ENCODE measurements around the gene RGS11. TPM values are rescaled to one million over a fixed set of nuclear protein-coding genes. Genes with fewer than 3 reads are reported as not detected.
"Not testable (repeated sequence)": the region's sequence is repeated elsewhere in the genome, so short reads cannot be mapped to it uniquely, and the experiment has no call there.

The RGS11 gene
- total RNA-seq, 1 experiment from 2014 or later = 8.9 TPM

GRCh38 chr16:259814-260253 is 15.9 kb downstream of the RGS11 start:
- no peak for DNase-seq
- no peak for TF ChIP-seq CTCF (IDR thresholded peaks at IDR 0.05; ENCODE audit: insufficient read depth in 1 of 2, low read depth in 1 of 2, low read length in 1 of 2, severe bottlenecking in 1 of 2, unreplicated experiment in 1 of 2)
- no peaks in the 10 kb centered on the region for H3K4me1 ChIP-seq
- no peak overlapping the region for H3K4me3 ChIP-seq (ENCODE audit: low read depth, low read length)
- Mint-ChIP-seq H3K4me3 (ENCODE audit: unreplicated experiment) (no peak overlapping the region), H3K27ac (ENCODE audit: unreplicated experiment) (no peak overlapping the region), H3K9me3 (ENCODE audit: unreplicated experiment) (no peaks in the 10 kb centered on the region), H3K27me3 (ENCODE audit: insufficient read depth, unreplicated experiment) (no peaks in the 10 kb centered on the region), H3K4me1 (ENCODE audit: low read depth, unreplicated experiment) (no peaks in the 10 kb centered on the region), H3K36me3 (ENCODE audit: insufficient read depth, unreplicated experiment) (peaks cover 21% of the 10 kb centered on the region)
- BruUV-seq (replicated peaks) = no TSS peak
- no peaks in the 10 kb centered on the region for H3K27me3 ChIP-seq (replicated peaks; ENCODE audit: control insufficient read depth, insufficient read depth, low read length)
- no peaks in the 10 kb centered on the region; the same call in 1 of the 2 replicates for H3K36me3 ChIP-seq (ENCODE audit: control insufficient read depth, insufficient read depth, low read length)
- intact Hi-C loops (cut with micrococcal nuclease; ENCODE audit: unreplicated experiment) = no loop called here
- POLR2A ChIA-PET = no interaction called here
- no peaks in the 10 kb centered on the region for H3K9me3 ChIP-seq
- CTCF ChIA-PET = no interaction called here

DNA sequence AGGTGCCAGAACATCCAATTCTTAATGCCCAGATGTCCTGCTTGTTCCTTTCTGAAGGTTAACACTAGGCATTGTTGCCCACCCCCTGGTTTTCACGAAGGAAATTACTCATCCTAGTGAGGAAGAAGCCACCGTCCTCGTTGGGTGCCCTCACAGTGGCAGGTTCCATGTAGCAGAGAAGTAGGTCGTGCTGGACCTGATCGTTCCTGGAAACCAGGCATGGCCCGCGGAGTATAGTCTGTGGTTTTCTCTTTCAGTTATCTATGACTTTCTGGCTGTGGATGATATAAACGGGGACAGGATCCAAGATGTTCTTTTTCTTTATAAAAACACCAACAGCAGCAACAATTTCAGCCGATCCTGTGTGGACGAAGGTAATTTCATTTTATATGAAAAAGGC is 16.5 kb downstream of the RGS11 start:
- H3K27me3 ChIP-seq (replicated peaks; ENCODE audit: control insufficient read depth, insufficient read depth, low read length) = no peaks in the 10 kb centered on the region
- intact Hi-C loops (cut with micrococcal nuclease; ENCODE audit: unreplicated experiment) = no loop called here
- BruUV-seq (replicated peaks) = no TSS peak
- H3K9me3 ChIP-seq = no peaks in the 10 kb centered on the region
- Mint-ChIP-seq H3K4me3 (ENCODE audit: unreplicated experiment) (no peak overlapping the region), H3K27ac (ENCODE audit: unreplicated experiment) (no peak overlapping the region), H3K27me3 (ENCODE audit: insufficient read depth, unreplicated experiment) (no peaks in the 10 kb centered on the region), H3K36me3 (ENCODE audit: insufficient read depth, unreplicated experiment) (peaks cover 21% of the 10 kb centered on the region), H3K4me1 (ENCODE audit: low read depth, unreplicated experiment) (no peaks in the 10 kb centered on the region), H3K9me3 (ENCODE audit: unreplicated experiment) (no peaks in the 10 kb centered on the region)
- no peak for TF ChIP-seq CTCF (IDR thresholded peaks at IDR 0.05; ENCODE audit: insufficient read depth in 1 of 2, low read depth in 1 of 2, low read length in 1 of 2, severe bottlenecking in 1 of 2, unreplicated experiment in 1 of 2)
- no peak for DNase-seq
- ChIA-PET CTCF (no interaction called here), POLR2A (no interaction called here)
- H3K4me1 ChIP-seq = no peaks in the 10 kb centered on the region
- no peaks in the 10 kb centered on the region; the same call in 1 of the 2 replicates for H3K36me3 ChIP-seq (ENCODE audit: control insufficient read depth, insufficient read depth, low read length)
- no peak overlapping the region for H3K4me3 ChIP-seq (ENCODE audit: low read depth, low read length)

DNA sequence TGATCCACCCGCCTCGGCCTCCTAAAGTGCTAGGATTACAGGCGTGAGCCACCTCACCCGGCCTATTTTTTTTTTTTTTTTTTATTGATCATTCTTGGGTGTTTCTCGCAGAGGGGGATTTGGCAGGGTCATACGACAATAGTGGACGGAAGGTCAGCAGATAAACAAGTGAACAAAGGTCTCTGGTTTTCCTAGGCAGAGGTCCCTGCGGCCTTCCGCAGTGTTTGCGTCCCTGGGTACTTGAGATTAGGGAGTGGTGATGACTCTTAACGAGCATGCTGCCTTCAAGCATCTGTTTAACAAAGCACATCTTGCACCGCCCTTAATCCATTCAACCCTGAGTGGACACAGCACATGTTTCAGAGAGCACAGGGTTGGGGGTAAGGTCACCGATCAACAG is 17.7 kb downstream of the RGS11 start:
- intact Hi-C loops (cut with micrococcal nuclease; ENCODE audit: unreplicated experiment); BruUV-seq (replicated peaks); CTCF ChIA-PET; H3K9me3 ChIP-seq; DNase-seq; H3K4me1 ChIP-seq; H3K27ac Mint-ChIP-seq (ENCODE audit: unreplicated experiment); H3K4me3 Mint-ChIP-seq (ENCODE audit: unreplicated experiment); H3K27me3 ChIP-seq (replicated peaks; ENCODE audit: control insufficient read depth, insufficient read depth, low read length); H3K9me3 Mint-ChIP-seq (ENCODE audit: unreplicated experiment); POLR2A ChIA-PET; H3K36me3 ChIP-seq (ENCODE audit: control insufficient read depth, insufficient read depth, low read length); H3K4me3 ChIP-seq (ENCODE audit: low read depth, low read length); H3K27me3 Mint-ChIP-seq (ENCODE audit: insufficient read depth, unreplicated experiment); H3K4me1 Mint-ChIP-seq (ENCODE audit: low read depth, unreplicated experiment): not testable (repeated sequence)
- H3K36me3 Mint-ChIP-seq (ENCODE audit: insufficient read depth, unreplicated experiment) = peaks cover 14% of the 10 kb centered on the region

GRCh38 chr16:255183-255582 is 20.6 kb downstream of the RGS11 start:
- ChIA-PET CTCF (no interaction called here), POLR2A (no interaction called here)
- Histone ChIP-seq H3K27me3 (replicated peaks; ENCODE audit: control insufficient read depth, insufficient read depth, low read length) (no peaks in the 10 kb centered on the region), H3K4me3 (ENCODE audit: low read depth, low read length) (no peak overlapping the region), H3K36me3 (ENCODE audit: control insufficient read depth, insufficient read depth, low read length) (peaks cover 3% of the 10 kb centered on the region), H3K9me3 (no peaks in the 10 kb centered on the region), H3K4me1 (peaks cover 10% of the 10 kb centered on the region)
- no peak for DNase-seq
- BruUV-seq (replicated peaks) = no TSS peak
- Mint-ChIP-seq H3K4me1 (ENCODE audit: low read depth, unreplicated experiment) (peaks cover 14% of the 10 kb centered on the region), H3K4me3 (ENCODE audit: unreplicated experiment) (no peak overlapping the region), H3K27ac (ENCODE audit: unreplicated experiment) (no peak overlapping the region), H3K27me3 (ENCODE audit: insufficient read depth, unreplicated experiment) (no peaks in the 10 kb centered on the region), H3K9me3 (ENCODE audit: unreplicated experiment) (no peaks in the 10 kb centered on the region), H3K36me3 (ENCODE audit: insufficient read depth, unreplicated experiment) (peaks cover 19% of the 10 kb centered on the region)
- TF ChIP-seq CTCF (IDR thresholded peaks at IDR 0.05; ENCODE audit: insufficient read depth in 1 of 2, low read depth in 1 of 2, low read length in 1 of 2, severe bottlenecking in 1 of 2, unreplicated experiment in 1 of 2) = no peak
- intact Hi-C loops (cut with micrococcal nuclease; ENCODE audit: unreplicated experiment) = no loop called here

All from Caco-2 (cell line).